GM19328 (cell line): ENCODE measurements around the gene CARHSP1.
"Not testable (repeated sequence)": the region's sequence is repeated elsewhere in the genome, so short reads cannot be mapped to it uniquely, and the experiment has no call there.

ENCODE experiments used
- ATAC-seq: cut with Tn5 transposase; IDR thresholded peaks from one replicate; pipeline ENCODE4 v1.9.1; 2021; ENCODE audit warnings: mild to moderate bottlenecking, moderate library complexity; ENCODE audit not compliant: unreplicated experiment

CARHSP1 gene

GRCh38 chr16:8873866-8874195 is 5.0 kb upstream of the CARHSP1 start:
- not testable (repeated sequence) for ATAC-seq

DNA sequence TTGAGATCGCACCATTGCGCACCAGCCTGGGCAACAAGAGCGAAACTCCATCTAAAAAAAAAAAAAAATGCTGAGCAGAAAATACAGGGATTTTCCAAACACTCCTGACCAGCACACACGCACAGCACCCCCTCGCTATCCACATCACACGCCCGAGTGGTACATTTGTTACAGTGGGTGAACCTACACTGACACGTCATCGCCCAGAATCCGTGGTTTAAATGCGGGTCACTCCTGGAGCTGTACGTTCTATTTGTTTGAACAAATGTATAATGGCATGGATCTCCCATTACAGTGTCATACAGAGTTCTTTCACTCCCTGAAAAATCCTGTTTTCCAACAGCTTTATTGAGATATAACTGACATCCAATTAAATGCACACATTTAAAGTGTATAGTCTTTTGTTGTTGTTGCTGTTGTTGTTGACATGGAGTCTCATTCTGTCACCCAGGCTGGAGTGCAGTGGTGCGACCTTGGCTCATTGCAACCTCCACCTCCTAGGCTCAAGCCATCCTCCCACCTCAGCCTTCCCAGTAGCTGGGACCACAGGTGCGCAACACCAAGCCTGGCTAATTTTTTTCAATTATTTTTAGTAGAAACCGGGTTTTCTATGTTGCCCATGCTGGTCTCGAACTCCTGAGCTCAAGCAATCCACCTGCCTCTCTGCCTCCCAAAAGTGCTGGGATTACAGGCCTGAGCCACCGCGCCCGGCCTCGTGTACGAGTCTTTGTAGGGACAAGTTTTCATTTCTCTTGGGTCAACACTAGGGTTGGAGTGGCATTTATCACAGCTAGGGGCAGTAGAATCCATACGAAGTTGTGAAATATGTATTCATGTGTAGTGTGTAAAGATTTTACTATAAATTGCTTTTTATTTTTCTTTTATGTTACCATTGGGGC is 4.4 kb upstream of the CARHSP1 start:
- ATAC-seq: no peak

DNA sequence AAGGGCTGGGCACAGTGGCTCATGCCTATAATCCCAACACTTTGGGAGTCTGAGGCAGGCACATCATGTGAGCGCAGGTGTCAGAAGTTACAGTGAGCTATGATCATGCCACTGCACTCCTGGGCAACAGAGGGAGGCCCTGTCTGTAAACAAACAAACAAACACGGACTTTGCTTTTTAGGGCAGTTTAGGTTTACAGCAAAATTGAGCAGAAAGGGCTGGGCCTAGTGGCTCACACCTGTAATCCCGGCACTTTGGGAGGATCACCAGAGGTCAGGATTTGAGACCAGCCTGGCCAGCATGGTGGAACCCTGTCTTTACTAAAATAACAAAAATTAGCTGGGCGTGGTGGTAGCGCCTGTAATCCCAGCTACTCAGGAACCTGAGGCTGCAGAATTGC is 3.3 kb upstream of the CARHSP1 start:
- ATAC-seq: no peak

- ATAC-seq: not testable (repeated sequence)
These were observed 1.1 kb upstream of the CARHSP1 start for GRCh38 chr16:8869988-8870241.

GRCh38 chr16:8869212-8869987 is 594 bp upstream of the CARHSP1 start:
- no peak for ATAC-seq

DNA sequence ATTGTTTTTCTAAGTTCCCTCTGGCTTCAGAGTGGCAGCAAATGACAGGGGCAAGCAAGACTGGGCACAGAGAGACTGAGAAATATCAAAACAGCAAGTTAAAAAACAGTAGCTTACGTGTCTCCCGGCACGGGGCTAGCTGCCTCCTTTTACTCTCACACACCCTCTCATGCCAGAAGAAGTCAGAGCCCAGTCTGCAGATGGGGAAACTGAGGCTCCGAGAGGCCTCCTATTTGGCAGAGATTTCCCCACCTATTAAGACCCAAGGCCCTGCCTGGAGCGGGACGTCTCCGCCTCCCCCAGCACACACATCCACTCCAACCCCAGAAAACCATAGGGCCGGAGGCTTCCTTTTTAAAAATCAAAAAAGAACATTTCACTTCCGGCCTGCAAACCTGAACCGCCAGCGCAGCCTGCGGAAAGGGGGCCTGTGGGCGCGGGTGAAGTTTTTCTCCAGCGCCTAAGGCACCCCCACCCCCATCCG is 832 bp downstream of the CARHSP1 start:
- ATAC-seq: no peak

GRCh38 chr16:8867216-8867931 is 1.4 kb downstream of the CARHSP1 start:
- ATAC-seq: no peak

DNA sequence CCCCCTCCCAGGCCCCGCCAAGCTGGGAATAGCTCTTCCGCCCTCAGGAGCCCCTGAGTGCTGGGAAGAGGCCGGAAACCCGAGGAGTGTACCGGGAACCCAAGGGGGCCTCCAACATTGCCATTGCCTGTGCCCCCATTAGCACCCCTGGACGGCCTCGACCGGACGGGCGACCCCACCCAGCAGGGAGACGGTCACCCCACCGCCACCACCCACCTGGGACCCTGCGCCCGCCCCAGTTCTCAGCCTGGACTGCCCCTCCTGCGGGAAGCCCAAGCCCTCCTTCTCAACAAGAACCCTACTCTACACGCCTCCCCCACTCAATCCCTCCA is 2.0 kb downstream of the CARHSP1 start:
- no peak for ATAC-seq

- ATAC-seq: no peak
These were observed 2.5 kb downstream of the CARHSP1 start for GRCh38 chr16:8866118-8866883.

GRCh38 chr16:8865145-8865882 is 3.5 kb downstream of the CARHSP1 start:
- no peak for ATAC-seq

DNA sequence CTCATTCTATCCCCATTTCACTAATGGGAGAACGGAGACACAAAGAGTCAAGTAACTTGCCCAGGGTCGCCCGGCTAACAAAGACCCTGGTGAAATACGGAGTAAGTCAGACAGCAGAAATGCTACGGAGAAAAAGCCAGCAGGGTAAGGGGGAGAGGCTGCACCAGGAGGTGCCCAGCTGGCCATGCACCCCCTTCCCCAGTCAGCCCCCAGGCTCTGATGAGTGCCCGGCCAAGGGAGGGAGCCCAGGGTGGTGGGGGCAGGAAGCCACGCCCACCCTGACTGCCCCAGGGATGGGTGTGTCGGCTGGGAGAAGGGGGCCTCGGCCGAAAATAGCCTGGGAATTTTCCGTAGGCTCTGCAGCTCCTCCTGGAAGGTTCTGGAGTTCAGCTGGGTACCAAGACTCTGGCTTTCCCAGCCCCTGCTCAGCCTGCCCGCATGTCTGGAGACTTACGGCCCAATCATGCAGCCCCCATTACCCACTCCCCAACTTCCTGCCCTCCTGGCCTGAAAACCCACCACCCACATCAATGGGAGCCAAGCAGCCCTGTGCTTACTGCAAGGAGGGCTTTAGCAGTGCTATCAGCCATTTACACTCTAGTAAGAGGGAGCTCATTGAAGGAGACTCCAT is 4.2 kb downstream of the CARHSP1 start:
- no peak for ATAC-seq

DNA sequence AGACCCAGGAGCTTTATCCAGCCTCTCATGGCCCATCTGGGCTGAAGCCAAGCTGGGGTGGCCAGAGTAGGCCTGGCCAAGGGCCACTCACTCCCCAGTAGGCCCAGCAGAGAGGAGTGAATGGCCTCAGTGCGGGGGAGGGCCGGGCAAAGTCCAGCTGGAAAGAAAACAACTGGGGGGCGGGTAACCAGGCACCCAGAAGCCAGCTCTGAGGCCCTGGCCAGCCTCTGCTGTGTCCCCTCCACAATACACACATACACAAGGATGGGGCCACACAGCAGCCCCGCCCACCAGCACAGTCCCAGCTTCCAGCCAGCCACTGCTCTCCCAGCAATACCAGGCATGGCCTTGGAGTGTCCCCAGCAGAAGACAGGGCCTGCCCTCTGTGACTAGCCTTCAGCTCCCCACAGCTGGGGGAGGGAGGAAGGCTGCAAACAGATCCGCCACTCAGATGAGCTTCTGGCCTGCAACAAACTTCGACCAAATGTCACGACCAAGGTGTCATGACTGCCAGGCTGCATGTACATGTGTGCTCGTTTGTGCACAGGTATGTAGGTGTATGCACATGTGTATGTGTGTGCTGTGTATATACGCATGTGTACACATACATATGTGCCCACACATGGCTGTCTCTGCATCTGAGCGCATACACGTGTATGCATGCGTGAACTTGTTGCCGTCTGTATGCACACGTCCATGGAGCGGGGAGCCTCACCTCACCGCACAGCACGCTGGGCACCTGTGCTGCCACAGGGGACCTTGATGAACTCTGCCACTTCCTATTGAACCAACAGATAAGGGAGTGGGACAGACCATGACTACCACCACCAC is 5.0 kb downstream of the CARHSP1 start:
- no peak for ATAC-seq

- no peak for ATAC-seq
These were observed 6.3 kb downstream of the CARHSP1 start for GRCh38 chr16:8862309-8863130.

DNA sequence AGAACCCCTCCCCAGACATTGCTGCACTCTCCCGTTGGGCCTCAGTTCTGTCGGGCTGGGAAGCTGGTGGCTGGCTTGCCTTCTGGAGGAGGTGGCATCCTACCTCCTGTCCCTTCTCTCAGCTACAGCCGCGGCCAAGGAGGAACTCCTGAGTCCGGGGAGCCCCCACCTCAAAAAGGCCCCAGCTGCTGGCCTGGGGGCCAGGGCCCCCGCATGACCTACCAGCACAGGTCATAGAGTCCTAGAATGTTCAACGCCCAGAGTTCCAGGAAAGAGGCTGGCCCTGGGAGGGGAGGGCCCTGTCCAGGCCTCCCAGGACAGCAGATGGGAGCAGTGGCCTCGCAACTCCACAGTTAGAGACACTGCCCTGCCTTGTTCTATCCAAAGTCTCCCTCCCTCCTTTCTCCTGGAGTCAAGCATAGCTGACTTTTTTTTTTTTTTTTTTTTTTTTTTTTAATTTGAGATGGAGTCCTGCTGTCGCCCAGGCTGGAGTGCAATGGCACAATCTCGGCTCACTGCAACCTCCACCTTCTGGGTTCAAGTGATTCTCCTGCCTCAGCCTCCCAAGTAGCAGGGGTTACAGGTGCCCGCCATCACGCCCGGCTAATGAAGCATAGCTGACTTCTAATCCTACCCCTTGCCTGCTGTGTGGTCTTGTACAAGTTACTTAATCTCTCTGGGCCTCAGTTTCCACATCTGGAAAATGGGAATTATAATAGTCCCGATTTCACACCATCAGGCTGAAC is 7.1 kb downstream of the CARHSP1 start:
- no peak for ATAC-seq

- ATAC-seq: no peak
These were observed 8.6 kb downstream of the CARHSP1 start for GRCh38 chr16:8859913-8860881.
